ENCODE data around the gene CADM1.

DNA sequence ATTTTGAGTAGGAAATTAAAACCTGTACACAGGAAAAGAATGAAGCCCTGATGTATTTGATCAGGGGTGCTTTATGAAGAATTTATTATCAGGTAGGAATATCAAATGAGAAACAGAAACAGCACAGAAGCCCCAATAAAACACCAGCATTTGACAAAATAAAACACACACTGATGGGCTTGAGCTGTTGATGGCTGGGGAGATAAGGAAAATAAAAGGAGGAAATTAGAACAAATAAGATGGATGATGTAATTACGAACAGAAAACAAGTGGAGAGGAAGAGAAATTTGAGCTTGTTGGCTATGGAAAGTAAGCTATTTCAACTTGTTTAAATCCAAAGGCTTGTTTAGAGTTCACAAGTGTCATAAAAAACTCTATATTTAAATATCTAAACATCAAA, 213.7 kb downstream of the CADM1 start:
- TF ChIP-seq, protein P1, sequence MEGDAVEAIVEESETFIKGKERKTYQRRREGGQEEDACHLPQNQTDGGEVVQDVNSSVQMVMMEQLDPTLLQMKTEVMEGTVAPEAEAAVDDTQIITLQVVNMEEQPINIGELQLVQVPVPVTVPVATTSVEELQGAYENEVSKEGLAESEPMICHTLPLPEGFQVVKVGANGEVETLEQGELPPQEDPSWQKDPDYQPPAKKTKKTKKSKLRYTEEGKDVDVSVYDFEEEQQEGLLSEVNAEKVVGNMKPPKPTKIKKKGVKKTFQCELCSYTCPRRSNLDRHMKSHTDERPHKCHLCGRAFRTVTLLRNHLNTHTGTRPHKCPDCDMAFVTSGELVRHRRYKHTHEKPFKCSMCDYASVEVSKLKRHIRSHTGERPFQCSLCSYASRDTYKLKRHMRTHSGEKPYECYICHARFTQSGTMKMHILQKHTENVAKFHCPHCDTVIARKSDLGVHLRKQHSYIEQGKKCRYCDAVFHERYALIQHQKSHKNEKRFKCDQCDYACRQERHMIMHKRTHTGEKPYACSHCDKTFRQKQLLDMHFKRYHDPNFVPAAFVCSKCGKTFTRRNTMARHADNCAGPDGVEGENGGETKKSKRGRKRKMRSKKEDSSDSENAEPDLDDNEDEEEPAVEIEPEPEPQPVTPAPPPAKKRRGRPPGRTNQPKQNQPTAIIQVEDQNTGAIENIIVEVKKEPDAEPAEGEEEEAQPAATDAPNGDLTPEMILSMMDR (IDR thresholded peaks at IDR 0.05) = no peak
- no peak for TF ChIP-seq POLR2A (IDR thresholded peaks at IDR 0.05)

All from right lobe of liver (tissue), 4 donors.